WERI-Rb-1 (cell line): ENCODE data around the gene TIGD2.

Source experiments
- DNase-seq: peaks from one replicate; pipeline ENCODE4 v3.0.0-alpha.2; 2020
- H3K27ac ChIP-seq: fragments of 250-450 bp; sonication (Bioruptor Pico); 2 replicates; pipeline ENCODE4 v1.5.1; 2020; ENCODE audit warnings: mild to moderate bottlenecking, moderate library complexity
- H3K27me3 ChIP-seq: fragments of 250-450 bp; sonication (Bioruptor Pico); 2 replicates; pipeline ENCODE4 v1.5.1; 2021; ENCODE audit warnings: mild to moderate bottlenecking, low read depth, moderate library complexity; ENCODE audit not compliant: insufficient read depth, severe bottlenecking
- H3K36me3 ChIP-seq: fragments of 250-450 bp; sonication (Bioruptor Pico); 2 replicates; pipeline ENCODE4 v1.5.1; 2020; ENCODE audit warnings: mild to moderate bottlenecking, moderate library complexity
- H3K4me3 ChIP-seq: 2 replicates; pipeline ENCODE4 v1.5.1; 2011; ENCODE audit warnings: low read depth, mild to moderate bottlenecking, control low read depth, low read length
- H3K9me3 ChIP-seq: fragments of 250-450 bp; sonication (Bioruptor Pico); 2 replicates; pipeline ENCODE4 v1.5.1; 2021; ENCODE audit warnings: mild to moderate bottlenecking, moderate library complexity; ENCODE audit not compliant: severe bottlenecking
- CTCF ChIP-seq: IDR thresholded peaks from 2 replicates; pipeline ENCODE4 v1.5.1; 2011; ENCODE audit warnings: low read depth, mild to moderate bottlenecking, control low read depth, inconsistent platforms, low read length

TIGD2 gene

GRCh38 chr4:89119836-89120235 is 8.5 kb downstream of the TIGD2 start:
- no peak for TF ChIP-seq CTCF
- H3K27me3 ChIP-seq, result no peaks in the 10 kb centered on the region
- H3K4me3 ChIP-seq, result no peak overlapping the region
- H3K36me3 ChIP-seq, result no peaks in the 10 kb centered on the region; the same call in 1 of the 2 replicates
- H3K27ac ChIP-seq, result no peak overlapping the region
- peaks cover 4% of the 10 kb centered on the region for H3K9me3 ChIP-seq
- DNase-seq, result no peak

GRCh38 chr4:89121387-89122068 is 10.2 kb downstream of the TIGD2 start:
- Histone ChIP-seq H3K36me3 (no peaks in the 10 kb centered on the region), H3K4me3 (no peak overlapping the region), H3K27ac (no peak overlapping the region), H3K9me3 (peaks cover 4% of the 10 kb centered on the region), H3K27me3 (no peaks in the 10 kb centered on the region)
- TF ChIP-seq CTCF, result no peak
- DNase-seq, result no peak

- H3K9me3 ChIP-seq, result peaks cover 4% of the 10 kb centered on the region
- DNase-seq, result no peak
- H3K27ac ChIP-seq, result no peak overlapping the region
- no peaks in the 10 kb centered on the region for H3K36me3 ChIP-seq
- no peak overlapping the region for H3K4me3 ChIP-seq
- no peaks in the 10 kb centered on the region for H3K27me3 ChIP-seq
- no peak for TF ChIP-seq CTCF
Observed at GRCh38 chr4:89123451-89123851, 12.1 kb downstream of the TIGD2 start.

- Histone ChIP-seq H3K4me3 (no peak overlapping the region), H3K27ac (no peak overlapping the region), H3K9me3 (peaks cover 4% of the 10 kb centered on the region), H3K36me3 (no peaks in the 10 kb centered on the region), H3K27me3 (no peaks in the 10 kb centered on the region)
- no peak for DNase-seq
- no peak for TF ChIP-seq CTCF
Observed at GRCh38 chr4:89125901-89126782, 14.8 kb downstream of the TIGD2 start.

- Histone ChIP-seq H3K36me3 (no peaks in the 10 kb centered on the region), H3K9me3 (no peaks in the 10 kb centered on the region), H3K27ac (no peak overlapping the region), H3K27me3 (no peaks in the 10 kb centered on the region), H3K4me3 (no peak overlapping the region)
- TF ChIP-seq CTCF, result no peak
- no peak for DNase-seq
Observed at GRCh38 chr4:89129080-89129640, 17.8 kb downstream of the TIGD2 start.
